IPS-18a (cell line): ENCODE measurements around the gene SYTL1.
"Not testable (repeated sequence)": the region's sequence is repeated elsewhere in the genome, so short reads cannot be mapped to it uniquely, and the experiment has no call there.

Experiments
- H3K27ac ChIP-seq: one replicate; pipeline ENCODE4 v1.5.1; 2013; ENCODE audit warnings: low read length
- H3K27me3 ChIP-seq: one replicate; pipeline ENCODE4 v1.6.1; 2013; ENCODE audit warnings: mild to moderate bottlenecking, low read length; ENCODE audit not compliant: control insufficient read depth, insufficient read depth
- H3K36me3 ChIP-seq: one replicate; pipeline ENCODE4 v1.6.1; 2013; ENCODE audit warnings: low read depth, low read length; ENCODE audit not compliant: control insufficient read depth
- H3K4me1 ChIP-seq: one replicate; pipeline ENCODE4 v1.6.1; 2013; ENCODE audit warnings: low read depth, low read length; ENCODE audit not compliant: control insufficient read depth
- H3K4me3 ChIP-seq: one replicate; pipeline ENCODE4 v1.5.1; 2013; ENCODE audit warnings: low read length
- H3K9ac ChIP-seq: one replicate; pipeline ENCODE4 v1.6.1; 2013; ENCODE audit warnings: mild to moderate bottlenecking, low read length, moderate library complexity
- H3K9me3 ChIP-seq: one replicate; pipeline ENCODE4 v1.6.1; 2013; ENCODE audit warnings: low read depth, low read length; ENCODE audit not compliant: control insufficient read depth

Gene SYTL1

DNA sequence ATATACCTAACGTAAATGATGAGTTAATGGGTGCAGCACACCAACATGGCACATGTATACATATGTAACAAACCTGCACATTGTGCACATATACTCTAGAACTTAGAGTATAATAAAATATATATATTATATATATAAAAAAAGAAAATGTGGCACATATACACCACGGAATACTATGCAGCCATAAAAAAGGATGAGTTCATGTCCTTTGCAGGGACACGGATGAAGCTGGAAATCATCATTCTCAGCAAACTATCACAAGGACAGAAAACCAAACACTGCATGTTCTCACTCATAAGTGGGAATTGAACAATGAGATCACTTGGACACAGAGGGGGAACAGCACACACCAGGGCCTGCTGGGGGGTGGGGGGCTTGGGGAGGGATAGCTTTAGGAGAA is 43.0 kb downstream of the SYTL1 start:
- H3K9me3 ChIP-seq, H3K36me3 ChIP-seq, H3K4me3 ChIP-seq, H3K9ac ChIP-seq, H3K27ac ChIP-seq, H3K4me1 ChIP-seq: not testable (repeated sequence)
- peaks cover 15% of the 10 kb centered on the region for H3K27me3 ChIP-seq

DNA sequence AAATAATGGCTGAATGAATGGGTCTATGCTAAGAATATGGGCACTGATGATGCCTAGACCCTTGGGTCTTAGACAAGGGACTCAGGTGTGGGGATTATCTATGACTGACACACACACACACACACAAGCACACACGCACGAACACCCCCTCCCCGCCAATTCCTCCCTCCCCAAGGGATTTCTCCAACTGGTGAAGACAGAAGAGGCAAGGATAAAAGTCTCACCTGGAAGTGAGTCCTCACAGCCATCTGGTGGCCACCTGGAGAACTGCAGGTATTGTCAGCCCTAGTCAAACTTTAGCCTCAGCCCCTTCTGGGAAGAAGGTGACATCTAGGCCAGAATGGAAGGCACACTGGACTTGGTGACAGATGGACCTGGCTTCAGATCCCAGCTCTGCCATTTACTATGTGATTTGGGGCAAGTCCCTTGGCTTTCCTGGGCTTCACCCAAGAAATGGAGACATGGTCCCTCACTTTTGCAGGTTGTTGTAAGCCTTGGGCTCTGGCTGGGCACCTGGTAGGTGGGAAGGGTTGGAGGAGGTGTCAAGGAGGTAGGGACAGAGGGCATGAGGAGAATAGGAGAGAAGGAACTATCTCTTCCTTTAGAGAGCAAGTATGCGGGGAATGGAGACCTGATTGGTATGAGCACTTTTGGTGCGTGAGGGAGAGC is 46.6 kb downstream of the SYTL1 start:
- no peaks in the 10 kb centered on the region for H3K9me3 ChIP-seq
- H3K4me3 ChIP-seq, result no peak overlapping the region
- no peak overlapping the region for H3K27ac ChIP-seq
- H3K27me3 ChIP-seq, result no peaks in the 10 kb centered on the region
- H3K9ac ChIP-seq, result no peak overlapping the region
- peaks cover 6% of the 10 kb centered on the region for H3K4me1 ChIP-seq
- no peaks in the 10 kb centered on the region for H3K36me3 ChIP-seq

DNA sequence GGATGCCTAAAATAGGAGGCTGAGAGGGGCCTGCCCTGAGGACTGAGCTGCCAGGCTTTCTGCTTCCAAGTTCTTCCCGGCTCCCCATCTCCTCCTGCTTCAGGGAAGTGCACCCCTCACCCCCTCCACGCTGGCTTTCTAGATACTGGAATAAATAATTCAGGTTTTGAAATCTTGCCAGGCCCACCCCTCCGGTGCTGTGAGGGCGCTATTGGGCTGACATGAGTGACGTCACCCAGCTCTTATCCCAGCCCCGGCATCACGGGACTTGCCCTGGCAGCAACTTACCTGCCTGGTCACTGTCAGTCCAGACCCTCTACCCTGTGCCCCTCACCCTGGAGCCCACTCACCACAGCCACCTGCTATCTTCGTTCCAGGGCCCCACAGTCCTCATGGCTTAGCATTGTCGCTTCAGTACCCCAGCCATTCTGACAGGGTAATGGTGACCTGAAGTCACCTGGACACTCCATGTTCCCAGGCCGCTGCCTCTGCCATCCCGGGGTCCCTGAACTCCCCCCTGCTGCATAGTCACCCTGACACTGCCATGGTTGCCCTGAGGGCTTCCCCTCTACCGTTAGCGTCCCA is 49.8 kb downstream of the SYTL1 start:
- H3K9ac ChIP-seq, result no peak overlapping the region
- no peaks in the 10 kb centered on the region for H3K36me3 ChIP-seq
- H3K9me3 ChIP-seq, result no peaks in the 10 kb centered on the region
- H3K27me3 ChIP-seq, result no peaks in the 10 kb centered on the region
- H3K27ac ChIP-seq, result no peak overlapping the region
- H3K4me3 ChIP-seq, result peak overlapping the region; percentile 81
- H3K4me1 ChIP-seq, result peaks cover 6% of the 10 kb centered on the region

DNA sequence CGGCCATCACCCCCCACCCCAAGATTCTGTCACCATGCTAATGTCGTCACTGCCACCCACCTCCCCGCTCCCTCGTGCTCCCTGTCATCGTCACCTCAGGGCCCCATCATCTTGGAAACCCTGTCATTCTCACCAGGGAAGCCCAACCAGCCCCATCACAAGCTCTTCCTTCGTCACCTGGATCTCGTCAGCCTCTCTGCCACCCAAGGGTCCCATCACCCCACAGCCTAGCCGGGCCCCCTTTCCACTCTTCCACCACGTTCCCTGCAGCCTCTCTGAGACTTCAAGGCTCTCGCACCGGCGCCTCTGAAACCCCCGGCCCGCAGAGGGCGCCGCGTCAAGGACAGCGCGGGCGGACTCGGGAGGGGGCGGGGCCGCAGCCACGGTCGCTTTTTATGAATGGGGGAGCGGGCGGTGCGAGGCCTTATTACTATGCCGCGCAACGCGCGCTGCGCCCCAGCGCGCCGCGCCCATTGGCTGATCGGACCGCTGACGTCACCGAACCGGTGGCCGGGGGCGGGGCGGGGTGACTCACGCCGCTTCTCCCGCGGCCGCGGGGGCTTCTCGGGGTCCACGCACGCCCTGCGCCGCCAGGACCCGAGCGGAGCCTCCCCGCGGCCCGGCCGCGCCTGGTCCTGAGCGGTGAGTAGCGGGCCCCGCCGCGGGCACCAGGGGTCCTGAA is 50.4 kb downstream of the SYTL1 start, which contains the start of gene GPR3:
TSS of gene GPR3 (plus strand) at position 527 of the 682 bp plus-strand sequence. CDS start 1,177 bp downstream, outside the sequence.
- Histone ChIP-seq H3K4me3 (peak within 1 kb of the TSS; percentile 81), H3K27ac (no peak within 1 kb of the TSS), H3K9me3 (no peaks in the 10 kb centered on the region), H3K4me1 (peaks cover 6% of the 10 kb centered on the region), H3K36me3 (no peaks in the 10 kb centered on the region), H3K27me3 (no peaks in the 10 kb centered on the region), H3K9ac (peak within 1 kb of the TSS; percentile 75)

DNA sequence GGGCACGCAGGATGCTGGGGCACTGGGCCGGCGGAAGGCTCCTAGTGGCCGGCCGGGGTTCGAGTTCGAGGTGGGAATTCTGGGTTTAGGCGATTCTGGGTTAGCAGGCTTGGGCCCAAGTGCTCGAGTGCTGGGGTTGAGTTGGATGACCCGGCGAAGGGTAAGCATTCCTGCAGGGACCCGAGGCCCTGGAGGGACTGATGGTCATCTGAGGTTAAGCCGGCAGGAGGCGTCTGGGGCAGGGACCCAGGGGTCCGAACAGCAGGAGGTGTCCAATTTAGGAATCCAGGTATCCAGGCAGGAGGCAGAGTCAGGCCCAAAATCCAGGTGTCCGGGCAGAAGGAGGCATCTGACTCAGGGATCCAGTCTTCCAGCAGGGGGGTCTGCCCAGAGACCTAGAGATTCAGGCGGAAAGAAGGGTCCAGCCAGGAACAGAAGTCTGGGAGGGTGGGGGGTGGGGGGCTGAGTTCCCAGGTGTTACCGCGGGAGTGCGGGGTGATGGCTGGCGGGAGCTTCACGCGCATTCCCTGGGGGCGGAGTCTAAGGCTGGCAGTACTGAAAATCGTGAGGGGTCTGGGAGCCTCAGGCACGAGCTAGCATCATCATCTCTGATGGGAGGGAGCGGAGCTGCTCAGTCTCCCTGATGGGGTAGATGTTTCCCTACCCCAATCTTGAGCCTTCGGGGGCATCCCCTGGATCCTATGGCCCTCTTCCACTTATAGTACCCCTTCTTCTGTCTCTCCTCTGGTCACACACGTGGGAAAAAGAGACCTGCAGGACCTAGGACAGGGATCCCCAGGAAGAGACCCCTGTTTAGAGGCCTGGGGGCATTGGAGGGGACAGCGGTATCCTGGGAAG is 51.2 kb downstream of the SYTL1 start:
- H3K36me3 ChIP-seq, result no peaks in the 10 kb centered on the region
- H3K4me3 ChIP-seq, result peak overlapping the region; percentile 81
- peak overlapping the region; percentile 75 for H3K9ac ChIP-seq
- no peaks in the 10 kb centered on the region for H3K9me3 ChIP-seq
- H3K27ac ChIP-seq, result no peak overlapping the region
- H3K4me1 ChIP-seq, result peaks cover 10% of the 10 kb centered on the region
- H3K27me3 ChIP-seq, result no peaks in the 10 kb centered on the region

GRCh38 chr1:27393641-27394281 is 51.9 kb downstream of the SYTL1 start:
- no peak overlapping the region for H3K4me3 ChIP-seq
- H3K27me3 ChIP-seq, result no peaks in the 10 kb centered on the region
- peaks cover 12% of the 10 kb centered on the region for H3K4me1 ChIP-seq
- no peaks in the 10 kb centered on the region for H3K36me3 ChIP-seq
- no peaks in the 10 kb centered on the region for H3K9me3 ChIP-seq
- no peak overlapping the region for H3K9ac ChIP-seq
- H3K27ac ChIP-seq, result no peak overlapping the region

DNA sequence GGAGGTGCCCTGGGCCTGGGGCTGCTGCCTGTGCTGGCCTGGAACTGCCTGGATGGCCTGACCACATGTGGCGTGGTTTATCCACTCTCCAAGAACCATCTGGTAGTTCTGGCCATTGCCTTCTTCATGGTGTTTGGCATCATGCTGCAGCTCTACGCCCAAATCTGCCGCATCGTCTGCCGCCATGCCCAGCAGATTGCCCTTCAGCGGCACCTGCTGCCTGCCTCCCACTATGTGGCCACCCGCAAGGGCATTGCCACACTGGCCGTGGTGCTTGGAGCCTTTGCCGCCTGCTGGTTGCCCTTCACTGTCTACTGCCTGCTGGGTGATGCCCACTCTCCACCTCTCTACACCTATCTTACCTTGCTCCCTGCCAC is 52.4 kb downstream of the SYTL1 start:
- Histone ChIP-seq H3K36me3 (no peaks in the 10 kb centered on the region), H3K9me3 (no peaks in the 10 kb centered on the region), H3K27me3 (no peaks in the 10 kb centered on the region), H3K4me3 (no peak overlapping the region), H3K9ac (no peak overlapping the region), H3K4me1 (peaks cover 14% of the 10 kb centered on the region), H3K27ac (no peak overlapping the region)

GRCh38 chr1:27394925-27395324 is 53.1 kb downstream of the SYTL1 start:
- Histone ChIP-seq H3K27me3 (no peaks in the 10 kb centered on the region), H3K9me3 (no peaks in the 10 kb centered on the region), H3K27ac (no peak overlapping the region), H3K4me3 (no peak overlapping the region), H3K4me1 (peaks cover 14% of the 10 kb centered on the region), H3K9ac (no peak overlapping the region), H3K36me3 (no peaks in the 10 kb centered on the region)

DNA sequence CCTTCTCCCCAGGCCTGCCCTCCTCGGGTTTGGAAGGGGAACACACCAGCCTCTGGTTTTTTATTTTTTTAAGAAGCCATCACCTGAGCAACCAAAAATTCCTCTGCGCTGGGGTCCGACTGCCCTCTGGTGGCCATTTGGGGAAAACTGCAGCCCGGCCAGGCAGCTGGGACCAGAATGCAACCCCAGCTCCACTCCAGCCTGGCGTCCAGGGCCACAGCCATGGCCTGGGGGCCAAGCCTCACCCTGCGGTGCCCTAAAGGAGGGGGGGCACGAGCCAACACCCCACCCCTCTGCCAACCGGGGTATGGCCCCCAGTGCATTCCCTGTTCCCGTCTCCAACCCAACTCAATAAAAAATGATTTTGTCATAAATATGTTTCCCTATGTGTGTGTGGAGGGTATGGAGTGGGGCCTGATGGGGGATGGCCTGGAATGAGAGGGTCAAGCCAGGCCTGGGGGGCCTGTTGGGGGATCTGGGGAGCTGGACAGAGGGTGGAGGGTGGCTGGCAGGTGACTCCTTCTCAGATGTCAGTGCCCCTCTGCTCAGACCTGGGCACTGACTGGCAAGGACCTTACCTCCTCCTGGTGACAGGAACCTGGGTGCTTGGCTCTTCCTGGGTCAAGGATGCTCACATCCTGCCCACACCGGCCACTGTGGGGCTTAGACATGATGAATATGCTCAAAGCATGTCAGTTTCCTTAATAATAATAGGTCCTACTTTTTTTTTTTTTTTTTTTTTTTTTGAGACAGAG is 53.8 kb downstream of the SYTL1 start:
- peaks cover 14% of the 10 kb centered on the region for H3K4me1 ChIP-seq
- no peak overlapping the region for H3K4me3 ChIP-seq
- H3K36me3 ChIP-seq, result no peaks in the 10 kb centered on the region
- no peaks in the 10 kb centered on the region for H3K9me3 ChIP-seq
- H3K27me3 ChIP-seq, result no peaks in the 10 kb centered on the region
- H3K9ac ChIP-seq, result no peak overlapping the region
- no peak overlapping the region for H3K27ac ChIP-seq

DNA sequence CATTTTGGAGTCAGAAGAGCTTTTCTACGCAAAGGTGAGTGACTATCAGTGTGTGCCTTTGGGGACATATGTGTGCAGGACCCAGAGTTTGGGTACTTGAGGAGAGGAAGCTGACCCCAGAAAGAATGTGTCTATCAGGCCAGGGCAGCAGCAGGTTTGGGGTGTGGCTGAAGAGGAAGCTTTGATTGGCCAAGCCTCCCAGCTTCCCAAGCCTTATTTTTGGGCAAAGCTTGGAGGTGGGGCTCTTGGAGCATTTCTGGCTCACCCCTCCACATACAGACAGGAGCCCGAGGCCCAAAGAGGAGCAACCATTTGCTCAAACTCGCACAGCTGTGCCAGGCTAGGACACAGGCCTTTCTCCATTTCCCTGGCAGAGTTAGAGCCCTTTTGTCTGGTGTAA is 55.3 kb downstream of the SYTL1 start:
- Histone ChIP-seq H3K9ac (no peak overlapping the region), H3K27ac (no peak overlapping the region), H3K9me3 (no peaks in the 10 kb centered on the region), H3K4me3 (no peak overlapping the region), H3K27me3 (no peaks in the 10 kb centered on the region), H3K4me1 (peaks cover 8% of the 10 kb centered on the region), H3K36me3 (no peaks in the 10 kb centered on the region)
